Lower leg skin (tissue), 4 donors: ENCODE measurements around the gene SOX1. TPM values are rescaled to one million over a fixed set of nuclear protein-coding genes. Genes with fewer than 3 reads are reported as not detected.

Source experiments
- DNase-seq, 2 donors: peaks; one replicate each; pipeline ENCODE4 v3.0.0-alpha.2; 2019; ENCODE audit warnings: low spot score in 2 of 2
- H3K4me3 ChIP-seq: fragments of 200-600 bp; sonication (generic); 2 replicates; pipeline ENCODE4 v1.5.1; 2017; ENCODE audit warnings: mild to moderate bottlenecking, low read depth; ENCODE audit not compliant: poor library complexity, severe bottlenecking
- CTCF ChIP-seq, 3 donors: fragments of 450-650 bp; IDR thresholded peaks; one replicate each; pipeline ENCODE4 v1.5.1; 2016; ENCODE audit warnings: antibody characterized with exemption in 3 of 3, mild to moderate bottlenecking in 3 of 3, moderate library complexity in 2 of 3
- POLR2A ChIP-seq, 2 donors: fragments of 450-650 bp; IDR thresholded peaks; one replicate each; pipeline ENCODE4 v1.6.1; 2016 to 2017; ENCODE audit warnings: antibody characterized with exemption in 2 of 2, mild to moderate bottlenecking in 1 of 2, moderate library complexity in 1 of 2
- WGBS, 2 donors: methylation state at CpG; one replicate each; pipeline ENCODE4 v1.1.5; 2018; 5-methylcytosine and 5-hydroxymethylcytosine counted together
- intact Hi-C: fragments of 100-400 bp; cut with DNase I; formaldehyde crosslinking; loops from one replicate; pipeline ENCODE4 v1.15.0; 2023; ENCODE audit warnings: low total_unique reads
- total RNA-seq, 4 donors: library from RNA; depleted of rRNA; stranded (reverse); fragments of >200 nt; gene quantifications; one replicate each; pipeline ENCODE4 v1.1.0, GENCODE V29; 2016

The SOX1 gene
- total RNA-seq, 4 donors from 2014 or later, result 0.10 to 0.29 (median 0.13) TPM; not detected in 1

- TF ChIP-seq CTCF (IDR thresholded peaks at IDR 0.05) (no peak), POLR2A (IDR thresholded peaks at IDR 0.05) (no peak)
- WGBS, 2 donors, result 12 to 18% methylated on average over 17 of the region's 17 CpGs
- H3K4me3 ChIP-seq, result no peak overlapping the region
- intact Hi-C loops, result no loop called here
- no peak for DNase-seq
Measured at GRCh38 chr13:112069845-112070251, 2.9 kb downstream of the SOX1 start.

GRCh38 chr13:112071102-112071722, 4.3 kb downstream of the SOX1 start:
- no peak for DNase-seq
- WGBS, 2 donors, result 29 to 32% methylated on average over 13 of the region's 13 CpGs
- H3K4me3 ChIP-seq, result no peak overlapping the region
- intact Hi-C loops, result no loop called here
- no peak for TF ChIP-seq POLR2A (IDR thresholded peaks at IDR 0.05)
- TF ChIP-seq CTCF (IDR thresholded peaks at IDR 0.05), result no peak

- 23 to 25% methylated on average over 46 to 47 of the region's 59 CpGs for WGBS, 2 donors
- no peak for DNase-seq
Measured at GRCh38 chr13:112071723-112072533, 5.0 kb downstream of the SOX1 start.

GRCh38 chr13:112072534-112073244, 5.7 kb downstream of the SOX1 start:
- intact Hi-C loops, result no loop called here
- peak in 1 of 2 donors; percentile 64 for DNase-seq
- TF ChIP-seq CTCF (IDR thresholded peaks at IDR 0.05), result no peak
- no peak for TF ChIP-seq POLR2A (IDR thresholded peaks at IDR 0.05)
- 2% methylated on average over 34 to 50 of the region's 77 CpGs for WGBS, 2 donors
- H3K4me3 ChIP-seq, result no peak overlapping the region

More at GRCh38 chr13:112071723-112072533, 5.0 kb downstream of the SOX1 start:
- TF ChIP-seq POLR2A (IDR thresholded peaks at IDR 0.05) (no peak), CTCF (IDR thresholded peaks at IDR 0.05) (no peak)
- H3K4me3 ChIP-seq, result no peak overlapping the region
- intact Hi-C loops, result no loop called here

- DNase-seq, result no peak
- WGBS, 2 donors, result 3 to 6% methylated on average over 49 to 63 of the region's 77 CpGs
Measured at GRCh38 chr13:112073245-112074138, 6.5 kb downstream of the SOX1 start.

More at GRCh38 chr13:112073245-112074138, 6.5 kb downstream of the SOX1 start:
- H3K4me3 ChIP-seq, result no peak overlapping the region
- intact Hi-C loops, result no loop called here
- TF ChIP-seq POLR2A (IDR thresholded peaks at IDR 0.05) (no peak), CTCF (IDR thresholded peaks at IDR 0.05) (no peak)
